HG03521 (cell line): Measurements from ENCODE around the gene MMP8.
"Not testable (repeated sequence)": the region's sequence is repeated elsewhere in the genome, so short reads cannot be mapped to it uniquely, and the experiment has no call there.

Source experiments
- ATAC-seq: cut with Tn5 transposase; IDR thresholded peaks from one replicate; pipeline ENCODE4 v1.9.1; 2021; ENCODE audit warnings: mild to moderate bottlenecking, moderate library complexity; ENCODE audit not compliant: unreplicated experiment

Gene MMP8

GRCh38 chr11:102724904-102725500 is at the start of gene MMP8:
Gene MMP8 (minus strand): TSS chr11:102724954. CDS start chr11:102724855, 99 bp downstream.
- ATAC-seq = no peak

- ATAC-seq = no peak
These were observed 48.6 kb upstream of the MMP8 start for GRCh38 chr11:102773386-102773785.

GRCh38 chr11:102771351-102771750 is 46.6 kb upstream of the MMP8 start:
- ATAC-seq = no peak

- ATAC-seq = no peak
These were observed 45.4 kb upstream of the MMP8 start for GRCh38 chr11:102770191-102770590.

GRCh38 chr11:102767800-102768199 is 43.0 kb upstream of the MMP8 start:
- no peak for ATAC-seq

GRCh38 chr11:102763440-102763839 is 38.7 kb upstream of the MMP8 start:
- no peak for ATAC-seq

- no peak for ATAC-seq
These were observed 37.6 kb upstream of the MMP8 start for GRCh38 chr11:102762361-102762767.

- ATAC-seq = no peak
These were observed 37.0 kb upstream of the MMP8 start for GRCh38 chr11:102761646-102762238.

GRCh38 chr11:102760344-102761035 is 35.7 kb upstream of the MMP8 start:
- no peak for ATAC-seq

GRCh38 chr11:102757823-102758549 is 33.2 kb upstream of the MMP8 start:
- no peak for ATAC-seq

- no peak for ATAC-seq
These were observed 28.5 kb upstream of the MMP8 start for GRCh38 chr11:102753267-102753666.

GRCh38 chr11:102751673-102752072 is 26.9 kb upstream of the MMP8 start:
- no peak for ATAC-seq

- ATAC-seq = no peak
These were observed 24.5 kb upstream of the MMP8 start for GRCh38 chr11:102749101-102749722.

GRCh38 chr11:102746746-102747578 is 22.2 kb upstream of the MMP8 start:
- not testable (repeated sequence) for ATAC-seq

GRCh38 chr11:102734650-102735049 is 9.9 kb upstream of the MMP8 start:
- ATAC-seq = no peak

GRCh38 chr11:102733232-102733875 is 8.6 kb upstream of the MMP8 start:
- peak; percentile 91 for ATAC-seq

- ATAC-seq = not testable (repeated sequence)
These were observed 6.2 kb upstream of the MMP8 start for GRCh38 chr11:102730944-102731343.

- ATAC-seq = no peak
These were observed 5.4 kb upstream of the MMP8 start for GRCh38 chr11:102729849-102730815.

GRCh38 chr11:102727890-102728289 is 3.1 kb upstream of the MMP8 start:
- no peak for ATAC-seq
